Measurements from ENCODE around the gene XKR3.
"Not testable (repeated sequence)": the region's sequence is repeated elsewhere in the genome, so short reads cannot be mapped to it uniquely, and the experiment has no call there.

Gene XKR3

DNA sequence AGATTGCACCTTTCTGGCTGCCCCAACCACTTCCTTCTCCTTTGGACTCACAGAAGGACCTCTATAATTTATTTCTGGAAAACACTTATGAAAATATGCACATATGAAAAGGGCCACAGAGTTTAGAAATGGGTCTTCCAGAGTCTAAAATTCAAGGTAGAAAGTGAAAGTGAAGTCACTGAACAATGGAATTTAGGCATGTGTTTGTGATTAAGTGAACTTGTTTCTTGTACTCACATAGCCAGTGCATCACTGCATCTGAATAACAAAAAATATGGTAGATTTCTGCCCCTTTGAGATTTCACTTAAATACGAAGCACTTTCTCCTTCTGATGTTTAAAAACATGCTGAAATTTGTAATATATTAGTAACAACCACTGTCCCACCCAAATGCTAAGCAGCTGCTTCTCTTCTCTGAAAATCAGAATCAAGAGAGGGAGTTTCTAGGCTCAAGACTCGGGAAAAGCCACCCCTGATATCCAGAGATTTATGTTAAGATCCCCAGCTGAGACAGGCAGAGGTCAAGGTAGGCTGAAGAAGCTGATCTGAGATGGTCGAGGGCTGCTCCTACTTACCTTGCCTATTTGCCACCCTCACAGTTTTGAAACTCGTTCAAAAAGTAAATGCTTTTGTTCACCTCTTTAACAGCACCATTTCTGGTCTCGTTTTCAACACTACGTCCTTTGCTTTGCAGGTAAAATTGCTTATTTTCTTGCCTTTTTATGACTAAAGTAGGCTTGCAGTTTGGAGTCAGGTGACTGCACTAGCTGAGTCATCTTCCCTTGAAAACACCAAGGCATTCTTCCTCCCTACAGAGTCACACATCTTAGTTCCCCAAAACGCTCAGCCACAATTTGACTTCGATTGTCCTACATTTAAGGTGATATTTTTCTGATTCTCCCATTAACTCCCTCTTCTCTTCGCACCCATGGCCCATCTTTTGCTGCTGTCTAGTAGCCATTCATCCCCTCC lies at the start of gene XKR3:
TSS of gene XKR3 (minus strand) at position 696 of the 972 bp plus-strand sequence. CDS start 17,338 bp downstream, outside the sequence.
- no peak for DNase-seq

DNA sequence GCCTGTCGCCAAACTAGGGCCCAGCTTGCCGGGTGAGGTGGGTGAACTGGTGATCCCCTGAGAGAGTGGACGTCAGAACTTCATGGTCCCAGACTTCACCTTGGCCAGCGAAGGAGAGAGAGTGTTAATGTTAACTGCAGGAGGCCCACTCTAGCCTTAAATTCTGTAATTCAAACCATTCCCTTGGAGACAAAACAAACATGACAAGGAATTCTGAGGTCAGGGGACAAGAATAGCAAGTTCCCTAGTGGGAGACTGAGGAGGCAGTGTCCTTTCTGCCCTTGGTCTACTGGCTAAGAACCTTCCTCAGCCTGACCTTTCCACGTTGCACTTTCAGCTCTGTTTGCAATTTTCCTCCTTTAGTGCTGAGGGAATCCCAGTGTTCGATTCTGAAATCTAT lies 44.4 kb upstream of the XKR3 start:
- not testable (repeated sequence) for DNase-seq

DNA sequence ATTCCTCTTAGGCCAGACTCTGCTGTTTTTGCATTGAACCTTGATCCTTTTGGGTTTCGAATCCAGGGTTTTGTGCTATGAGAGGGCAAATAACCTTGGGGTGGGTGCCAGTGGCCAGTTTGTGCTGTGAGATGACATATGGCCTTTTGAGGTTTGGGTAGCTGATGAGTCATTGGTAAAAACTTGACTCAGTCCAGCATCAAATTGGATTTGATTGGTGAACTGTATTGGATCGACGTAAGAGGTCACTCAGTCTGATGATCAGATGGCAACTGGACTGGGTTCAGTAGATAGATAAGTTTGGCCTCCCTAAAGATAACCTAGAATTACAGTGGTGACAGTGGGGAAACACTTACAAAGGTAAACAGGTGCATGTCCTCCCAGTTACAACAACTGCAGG lies 41.0 kb upstream of the XKR3 start:
- DNase-seq = no peak

DNA sequence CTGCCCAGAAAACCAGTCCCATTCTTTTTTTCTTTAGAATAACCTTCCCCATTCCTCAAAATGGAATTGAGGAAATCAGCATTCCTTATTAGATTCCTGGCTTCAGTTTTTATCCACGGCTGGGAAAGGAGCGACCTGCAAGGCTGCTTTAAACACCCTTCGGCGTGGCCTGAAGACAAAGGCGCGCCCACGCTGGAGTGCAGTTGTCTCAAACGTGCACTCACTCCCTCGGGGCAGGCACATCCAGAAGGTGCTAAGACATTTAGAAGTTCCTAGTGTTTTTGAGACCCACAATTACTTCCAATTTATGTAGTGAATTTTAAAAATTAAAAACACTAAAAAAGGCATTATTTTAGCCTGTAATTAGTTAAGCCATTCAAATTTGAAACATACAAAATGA lies 31.6 kb upstream of the XKR3 start:
- not testable (repeated sequence) for DNase-seq

GRCh38 chr22:16854631-16855030 lies 29.4 kb upstream of the XKR3 start:
- DNase-seq = no peak

DNA sequence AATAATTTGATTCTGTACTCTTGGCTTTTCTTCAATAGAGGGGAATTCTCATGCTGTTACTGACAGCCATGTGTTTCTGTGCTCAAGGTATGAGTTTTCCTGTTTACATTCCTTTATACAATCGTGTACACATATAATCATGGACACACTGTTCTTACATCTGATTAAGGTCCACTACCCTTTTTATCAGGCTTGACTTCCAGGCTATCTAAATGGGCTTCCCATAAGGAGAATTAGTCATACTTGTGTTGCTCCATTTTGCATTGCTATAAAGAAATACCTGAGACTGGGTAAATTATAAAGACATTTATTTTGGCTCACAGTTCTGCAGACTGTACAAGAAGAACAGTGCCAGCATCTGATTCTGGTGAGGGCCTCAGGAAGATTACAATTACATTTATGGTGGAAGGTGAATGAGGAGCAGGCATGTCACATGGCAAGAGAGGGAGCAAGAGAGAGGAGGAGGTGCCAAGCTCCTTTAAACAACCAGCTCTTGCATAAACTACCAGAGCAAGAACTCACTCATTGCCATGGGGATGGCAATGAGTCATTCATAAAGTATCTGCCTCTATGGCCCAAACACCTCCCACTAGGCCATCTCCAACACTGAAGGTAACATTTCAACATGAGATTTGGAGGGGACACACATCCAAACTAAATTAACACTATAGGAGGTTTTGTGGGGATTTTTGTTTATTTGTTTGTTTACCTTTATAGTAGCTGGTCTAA lies 26.2 kb upstream of the XKR3 start:
- peak; percentile 17 for DNase-seq

GRCh38 chr22:16847271-16847670 lies 22.1 kb upstream of the XKR3 start:
- DNase-seq = no peak

DNA sequence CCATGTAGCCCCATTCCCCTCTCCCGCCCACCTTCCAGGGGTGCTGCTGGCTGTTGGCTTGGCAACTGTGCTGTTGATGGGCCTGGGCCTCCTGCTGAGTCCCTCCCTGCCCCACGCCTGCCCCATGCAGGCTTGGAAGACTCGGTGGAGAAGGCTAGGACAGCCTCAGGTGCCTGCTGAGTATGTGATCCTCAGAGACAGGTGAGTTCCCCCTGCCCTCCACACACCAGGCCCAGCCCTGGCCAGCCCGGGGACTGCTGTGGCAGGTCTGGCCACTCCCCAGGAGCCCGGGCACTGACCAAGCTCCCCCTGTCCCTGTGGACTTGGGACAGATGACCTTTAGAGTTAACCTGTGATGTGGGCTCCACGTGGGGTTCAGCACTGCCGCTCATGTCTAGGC lies 20.7 kb upstream of the XKR3 start:
- no peak for DNase-seq

GRCh38 chr22:16845465-16845864 lies 20.3 kb upstream of the XKR3 start:
- no peak for DNase-seq

DNA sequence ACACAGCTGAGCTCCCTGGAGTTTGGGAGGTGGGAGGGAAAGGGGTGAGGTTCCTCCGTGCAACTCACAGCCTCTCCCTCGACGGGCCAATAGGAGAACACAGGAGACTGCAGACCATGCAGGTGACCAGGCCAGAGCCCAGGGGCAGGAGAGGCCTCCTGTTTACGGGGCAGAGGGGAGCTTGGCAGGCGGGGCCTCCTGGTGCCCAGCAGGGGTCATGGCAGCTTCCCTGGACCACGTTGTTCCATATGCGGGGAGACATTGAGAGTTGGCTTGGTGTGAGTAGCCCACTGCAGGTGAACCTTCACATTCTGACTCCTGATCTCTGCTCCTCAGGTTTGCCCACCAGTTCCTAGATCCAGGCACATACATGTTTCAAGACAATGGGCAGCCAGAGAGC lies 19.3 kb upstream of the XKR3 start:
- no peak for DNase-seq

GRCh38 chr22:16838073-16838472 lies 12.9 kb upstream of the XKR3 start:
- no peak for DNase-seq

DNA sequence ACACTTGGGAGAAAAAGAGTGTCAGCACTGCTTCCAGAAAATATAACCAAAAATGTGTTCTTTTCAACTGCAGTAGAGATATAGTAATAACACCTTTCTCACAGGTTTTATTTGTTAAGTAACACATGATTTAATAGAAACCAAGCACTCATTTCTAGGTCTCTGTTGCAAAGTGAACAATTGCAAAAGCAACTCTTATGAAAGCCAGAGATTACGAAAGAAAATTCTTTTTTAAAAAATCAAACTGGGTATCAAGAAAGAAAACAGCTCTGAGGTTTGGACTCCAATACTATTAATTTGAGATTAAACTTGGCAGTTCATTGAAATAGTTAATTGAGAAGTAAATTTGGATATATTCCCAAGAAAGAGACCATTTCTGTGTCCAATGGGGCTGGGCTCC lies 9.8 kb upstream of the XKR3 start:
- no peak for DNase-seq

DNA sequence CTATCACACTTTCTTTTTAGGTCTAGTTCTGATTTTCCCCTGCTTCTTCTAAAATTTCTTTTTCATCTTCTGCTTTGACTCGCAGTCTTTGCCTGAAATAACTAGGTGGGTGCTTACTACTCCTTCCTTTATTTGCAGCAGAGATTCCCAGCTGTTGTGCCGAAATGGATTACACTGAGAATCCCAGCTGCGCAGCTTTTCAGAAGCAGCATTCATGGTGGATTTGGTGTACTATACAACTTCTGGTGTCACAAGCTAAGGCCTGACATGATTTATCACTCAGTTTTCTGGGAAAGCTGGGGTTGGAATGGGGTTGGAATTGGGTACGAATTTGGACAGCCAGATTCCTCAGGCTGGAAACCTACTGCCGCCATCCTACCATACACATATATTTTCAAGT lies 6.0 kb upstream of the XKR3 start:
- no peak for DNase-seq

DNA sequence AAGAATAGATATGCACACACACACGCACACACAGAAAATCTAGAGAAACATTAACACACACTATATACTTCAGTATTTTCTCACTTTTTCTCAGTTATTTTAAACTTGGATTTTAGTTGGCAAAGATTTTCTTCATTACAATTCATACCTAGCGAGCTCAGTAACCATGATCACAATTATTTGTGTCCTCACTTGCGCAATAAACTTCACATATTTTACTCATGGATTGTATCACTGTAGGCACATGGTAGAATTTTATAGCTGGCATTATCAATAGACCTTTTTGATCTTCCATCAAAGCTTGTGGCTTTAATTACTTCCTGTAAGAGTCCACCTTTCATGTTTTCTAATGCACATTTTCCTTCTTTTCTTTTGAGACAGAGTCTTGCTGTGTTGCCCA lies 4.8 kb upstream of the XKR3 start:
- DNase-seq = no peak

DNA sequence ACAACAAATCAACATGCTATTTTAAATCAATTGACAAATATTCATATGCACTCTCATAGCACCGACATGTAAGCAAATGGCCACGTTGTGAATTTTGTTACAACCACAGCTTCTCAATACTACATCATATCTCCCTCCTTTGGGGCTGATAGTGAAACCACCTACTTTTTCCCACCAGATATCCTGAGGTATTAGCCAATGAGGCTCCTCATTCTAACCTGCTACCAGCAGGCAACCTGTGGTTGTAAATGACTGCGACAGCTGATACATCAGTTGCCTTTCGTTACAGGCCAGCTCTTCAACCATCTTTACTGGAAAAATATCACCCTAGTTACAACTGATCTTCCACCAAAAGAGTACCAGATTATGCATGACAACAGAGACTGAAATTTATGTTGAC lies 3.7 kb upstream of the XKR3 start:
- DNase-seq = no peak

DNA sequence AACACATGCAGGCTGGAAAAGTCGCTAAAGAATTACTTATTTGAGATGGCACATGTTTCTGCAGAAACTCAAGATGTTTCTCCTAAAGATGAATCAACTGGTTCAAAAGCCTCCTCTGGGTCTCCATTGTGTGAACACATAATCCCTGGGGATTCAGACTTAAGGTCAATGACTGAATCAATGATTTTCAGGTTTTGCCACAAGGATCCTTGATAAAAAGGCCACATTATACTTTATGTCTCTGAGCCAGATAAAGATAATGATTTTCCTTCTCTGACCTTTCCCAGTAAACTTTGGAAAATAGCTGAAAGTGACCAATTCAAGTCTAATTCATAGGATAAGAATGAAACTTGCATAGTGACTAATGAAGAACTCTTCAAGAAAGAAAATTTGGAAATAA lies 2.3 kb upstream of the XKR3 start:
- no peak for DNase-seq

GRCh38 chr22:16819249-16819648 lies 6.0 kb downstream of the XKR3 start:
- no peak for DNase-seq

DNA sequence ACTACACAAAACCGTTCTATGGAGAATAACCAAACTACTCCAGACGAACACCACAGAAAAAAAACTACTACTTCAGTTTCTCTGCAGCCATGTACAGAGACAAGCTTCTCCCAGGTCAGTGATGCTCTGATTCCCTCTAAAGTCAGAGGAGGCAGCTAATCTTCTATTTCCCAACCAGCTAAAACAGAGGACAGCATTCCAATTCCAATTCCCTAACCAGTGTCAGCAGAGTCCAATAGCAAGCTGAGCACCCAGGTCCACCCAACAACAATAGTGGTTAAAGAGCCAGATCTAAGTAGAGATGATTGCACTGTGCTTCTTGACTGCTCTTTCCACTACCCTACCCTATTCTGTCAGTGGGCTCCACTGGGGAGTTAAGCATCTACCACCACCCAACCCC lies 6.7 kb downstream of the XKR3 start:
- DNase-seq = no peak

DNA sequence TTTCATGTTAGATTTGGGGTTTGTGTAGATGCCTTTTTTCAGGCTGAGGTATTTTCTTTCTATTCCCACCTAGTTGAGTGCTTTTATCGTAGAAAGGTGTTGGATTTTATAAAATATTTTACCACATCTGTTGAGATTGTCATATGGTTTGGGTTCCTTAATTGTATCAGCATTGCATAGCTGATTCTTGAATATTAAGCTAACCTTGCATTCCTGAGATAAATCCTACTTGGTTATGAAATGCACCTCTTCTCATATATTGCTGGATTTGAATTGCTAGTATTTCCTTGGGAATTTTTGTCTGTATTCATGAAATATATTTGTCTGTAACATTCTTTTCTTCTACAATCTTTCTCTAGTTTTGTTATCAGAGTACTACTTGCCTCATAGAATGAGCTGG lies 10.1 kb downstream of the XKR3 start:
- no peak for DNase-seq

DNA sequence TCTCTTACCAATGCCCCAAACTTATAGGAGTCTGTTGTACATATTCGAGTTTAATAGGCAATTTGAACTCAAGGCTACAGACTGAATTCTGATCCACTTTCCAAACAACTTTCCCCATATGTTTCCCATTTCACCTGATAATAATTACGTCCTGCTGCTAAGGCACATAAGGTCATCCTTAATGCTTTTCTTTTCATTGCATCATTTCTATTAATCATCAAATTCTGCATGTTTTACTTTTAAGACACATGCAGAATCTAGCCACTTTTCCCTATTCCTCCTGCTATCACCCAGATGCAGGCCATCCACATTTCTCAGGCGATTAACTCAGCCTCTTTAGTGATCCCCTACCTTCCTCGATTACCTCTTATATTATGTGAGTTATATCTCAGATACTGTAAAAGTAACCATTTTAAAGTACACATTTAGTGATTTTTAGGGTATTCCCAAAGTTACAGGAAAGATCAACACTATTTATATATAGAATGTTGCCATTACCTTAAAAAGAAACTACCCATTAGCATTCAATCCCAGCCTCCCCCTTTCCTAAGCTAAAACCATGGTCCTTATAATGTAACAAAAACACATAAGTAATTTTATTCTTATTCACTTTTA lies 14.9 kb downstream of the XKR3 start:
- DNase-seq = no peak

GRCh38 chr22:16808744-16809143 lies 16.5 kb downstream of the XKR3 start:
- DNase-seq = no peak

GRCh38 chr22:16807109-16807508 lies 18.1 kb downstream of the XKR3 start:
- DNase-seq = no peak

DNA sequence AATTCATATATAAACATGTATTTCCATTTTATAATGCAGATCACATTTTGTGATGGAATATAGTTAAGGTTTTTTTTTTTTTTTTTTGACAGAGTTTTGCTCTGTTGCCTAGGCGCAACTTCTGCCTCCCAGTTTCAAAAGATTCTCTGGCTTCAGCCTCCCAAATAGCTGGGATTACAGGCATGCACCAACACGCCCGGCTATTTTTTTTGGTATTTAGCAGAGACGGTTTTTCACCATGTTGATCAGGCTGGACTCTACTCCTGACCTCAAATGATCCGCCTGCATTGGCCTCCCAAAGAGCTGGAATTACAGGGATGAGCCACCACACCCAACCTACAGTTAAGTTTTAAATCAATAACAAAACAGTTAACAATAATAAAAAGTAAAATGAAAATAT lies 18.8 kb downstream of the XKR3 start:
- no peak for DNase-seq

GRCh38 chr22:16804882-16805281 lies 20.3 kb downstream of the XKR3 start:
- no peak for DNase-seq
